Measurements from ENCODE around the gene EVA1A. TPM values are rescaled to one million over a fixed set of nuclear protein-coding genes. Genes with fewer than 3 reads are reported as not detected.

The EVA1A gene
- total and polyA plus RNA-seq, 12 donors: 0.53 to 4.3 (median 1.0) TPM; not detected in 3

DNA sequence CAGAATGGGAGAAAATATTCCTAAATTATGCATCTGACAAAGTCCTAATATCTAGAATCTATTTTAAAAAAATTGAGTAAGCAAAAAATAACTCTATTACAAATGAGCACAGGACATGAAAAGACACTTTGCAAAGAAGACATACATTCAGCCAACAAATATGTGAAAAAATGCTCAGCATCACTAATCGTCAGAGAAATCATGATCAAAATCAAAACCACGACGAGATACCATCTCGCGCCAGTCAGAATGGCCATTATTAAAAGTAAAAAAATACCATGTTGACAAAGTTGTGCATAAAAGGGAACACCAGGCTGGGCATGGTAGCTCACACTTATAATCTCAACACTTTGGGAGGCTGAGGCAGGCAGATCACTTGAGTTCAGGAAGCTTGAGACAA, 63.5 kb downstream of the EVA1A start:
- intact Hi-C loops (cut with DNase I): no loop called here

DNA sequence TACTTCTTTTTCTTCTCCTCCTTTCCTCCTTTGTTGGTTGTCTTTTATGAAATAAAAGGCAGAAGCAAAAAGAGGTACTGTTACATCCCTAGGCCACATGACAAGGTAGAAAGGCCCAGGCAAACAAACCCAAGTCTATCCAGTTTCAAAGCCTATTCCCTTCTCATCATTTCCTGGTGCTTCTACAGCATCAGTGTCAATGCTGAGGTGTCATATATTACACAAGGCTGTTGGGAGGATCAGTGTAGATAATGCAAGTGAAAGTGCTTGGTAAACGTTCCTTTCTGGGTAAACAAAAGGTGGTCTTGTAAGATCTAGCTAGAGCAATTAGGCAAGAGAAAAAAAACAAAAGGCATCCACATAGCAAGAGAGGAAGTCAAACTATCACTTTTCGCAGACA, 64.9 kb downstream of the EVA1A start:
- Histone ChIP-seq H3K36me3 (replicated peaks in 1 of 2) (no peaks in the 10 kb centered on the region), H3K27me3 (no peaks in the 10 kb centered on the region), H3K27ac (no peak overlapping the region), H3K4me1 (replicated peaks in 1 of 2) (no peaks in the 10 kb centered on the region), H3K9me3 (replicated peaks in 1 of 3) (no peaks in the 10 kb centered on the region), H3K4me3 (no peak overlapping the region)
- intact Hi-C loops (cut with DNase I): no loop called here
- no peak for TF ChIP-seq POLR2A (IDR thresholded peaks at IDR 0.05)
- TF ChIP-seq, protein P1, sequence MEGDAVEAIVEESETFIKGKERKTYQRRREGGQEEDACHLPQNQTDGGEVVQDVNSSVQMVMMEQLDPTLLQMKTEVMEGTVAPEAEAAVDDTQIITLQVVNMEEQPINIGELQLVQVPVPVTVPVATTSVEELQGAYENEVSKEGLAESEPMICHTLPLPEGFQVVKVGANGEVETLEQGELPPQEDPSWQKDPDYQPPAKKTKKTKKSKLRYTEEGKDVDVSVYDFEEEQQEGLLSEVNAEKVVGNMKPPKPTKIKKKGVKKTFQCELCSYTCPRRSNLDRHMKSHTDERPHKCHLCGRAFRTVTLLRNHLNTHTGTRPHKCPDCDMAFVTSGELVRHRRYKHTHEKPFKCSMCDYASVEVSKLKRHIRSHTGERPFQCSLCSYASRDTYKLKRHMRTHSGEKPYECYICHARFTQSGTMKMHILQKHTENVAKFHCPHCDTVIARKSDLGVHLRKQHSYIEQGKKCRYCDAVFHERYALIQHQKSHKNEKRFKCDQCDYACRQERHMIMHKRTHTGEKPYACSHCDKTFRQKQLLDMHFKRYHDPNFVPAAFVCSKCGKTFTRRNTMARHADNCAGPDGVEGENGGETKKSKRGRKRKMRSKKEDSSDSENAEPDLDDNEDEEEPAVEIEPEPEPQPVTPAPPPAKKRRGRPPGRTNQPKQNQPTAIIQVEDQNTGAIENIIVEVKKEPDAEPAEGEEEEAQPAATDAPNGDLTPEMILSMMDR (IDR thresholded peaks at IDR 0.05): no peak
- no peak for DNase-seq
- 60 to 77% (median 70%) methylated on average over 2 of the region's 2 CpGs for WGBS, 4 donors

More for the DNA sequence above, 63.5 kb downstream of the EVA1A start:
- Histone ChIP-seq H3K36me3 (replicated peaks in 1 of 2) (no peaks in the 10 kb centered on the region), H3K27ac (no peak overlapping the region), H3K9me3 (replicated peaks in 1 of 3) (no peaks in the 10 kb centered on the region), H3K4me1 (replicated peaks in 1 of 2) (no peaks in the 10 kb centered on the region), H3K27me3 (no peaks in the 10 kb centered on the region), H3K4me3 (no peak overlapping the region)
- WGBS, 4 donors: 69 to 75% (median 73%) methylated on average over 5 of the region's 5 CpGs
- DNase-seq: no peak
- TF ChIP-seq, protein P1 (IDR thresholded peaks at IDR 0.05): no peak
- TF ChIP-seq POLR2A (IDR thresholded peaks at IDR 0.05): no peak

DNA sequence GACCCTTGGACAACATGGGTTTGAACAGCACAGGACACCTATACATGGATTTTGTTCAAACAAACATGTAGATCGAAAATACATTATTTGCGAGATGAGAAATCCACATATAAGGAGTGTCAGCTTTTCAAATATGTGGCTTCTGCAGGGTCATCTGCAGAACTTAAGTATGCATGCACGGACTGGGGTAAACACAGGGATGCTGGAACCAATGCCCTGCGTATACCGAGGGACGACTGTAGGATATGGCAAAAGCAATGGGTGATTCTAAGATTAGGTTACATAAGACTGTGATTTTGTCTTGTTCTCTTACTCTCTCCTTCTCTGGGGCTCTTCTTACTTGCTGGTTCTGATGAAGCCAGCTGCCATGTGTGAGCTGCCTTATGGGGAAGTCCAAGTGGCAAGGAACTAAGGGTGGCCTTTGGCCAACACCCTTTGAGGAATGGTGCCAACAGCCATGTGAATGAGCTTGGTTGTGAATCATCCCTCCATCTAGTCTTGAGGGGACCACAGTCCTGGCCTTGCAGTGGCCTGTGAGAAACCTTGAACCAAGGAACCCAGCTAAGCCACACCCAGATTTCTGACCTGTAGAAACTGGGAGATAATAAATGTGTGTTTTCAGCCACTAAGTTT, 66.5 kb downstream of the EVA1A start:
- Histone ChIP-seq H3K9me3 (replicated peaks in 1 of 3) (no peaks in the 10 kb centered on the region), H3K4me1 (replicated peaks in 1 of 2) (no peaks in the 10 kb centered on the region)
- no peak for DNase-seq

DNA sequence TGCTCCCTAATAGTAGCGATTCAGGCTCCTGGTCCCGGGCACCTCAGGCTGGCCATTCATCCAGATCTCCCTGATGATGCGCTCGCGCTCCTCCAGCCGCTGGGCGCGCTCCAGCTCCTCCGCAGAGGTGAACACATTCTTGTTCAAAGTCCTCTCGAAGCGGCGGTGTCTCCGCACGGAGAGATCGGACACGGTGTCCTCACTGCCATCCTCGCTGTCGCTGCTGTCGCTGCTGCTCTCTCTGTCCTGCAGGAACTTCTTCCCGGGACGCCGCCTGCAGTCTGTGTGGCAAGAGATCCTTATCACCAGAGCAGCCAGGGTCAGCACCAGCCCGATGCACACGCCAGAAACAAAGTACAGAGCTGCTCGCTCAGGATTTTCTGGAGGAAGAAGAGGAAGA, 67.5 kb downstream of the EVA1A start:
- peak in 4 of 7 donors; percentile 8 to 66 (median 18) for DNase-seq
- H3K4me3 ChIP-seq: no peak overlapping the region
- 72 to 84% (median 76%) methylated on average over 24 to 25 of the region's 25 CpGs for WGBS, 4 donors
- intact Hi-C loops (cut with DNase I): no loop called here
- no peaks in the 10 kb centered on the region for H3K9me3 ChIP-seq (replicated peaks in 1 of 3)
- TF ChIP-seq, protein P1 (IDR thresholded peaks at IDR 0.05): no peak
- no peak for TF ChIP-seq POLR2A (IDR thresholded peaks at IDR 0.05)
- no peak overlapping the region for H3K27ac ChIP-seq
- H3K36me3 ChIP-seq (replicated peaks in 1 of 2): no peaks in the 10 kb centered on the region
- no peaks in the 10 kb centered on the region for H3K4me1 ChIP-seq (replicated peaks in 1 of 2)
- H3K27me3 ChIP-seq: no peaks in the 10 kb centered on the region

More for the DNA sequence above, 66.5 kb downstream of the EVA1A start:
- TF ChIP-seq, protein P1 (IDR thresholded peaks at IDR 0.05): no peak
- no peak for TF ChIP-seq POLR2A (IDR thresholded peaks at IDR 0.05)
- intact Hi-C loops (cut with DNase I): no loop called here
- H3K27me3 ChIP-seq: no peaks in the 10 kb centered on the region
- no peak overlapping the region for H3K27ac ChIP-seq
- H3K36me3 ChIP-seq (replicated peaks in 1 of 2): no peaks in the 10 kb centered on the region
- H3K4me3 ChIP-seq: no peak overlapping the region
- WGBS, 4 donors: 86 to 97% (median 94%) methylated on average over 6 of the region's 6 CpGs
